ENCODE measurements around the gene KRT33A. TPM values are rescaled to one million over a fixed set of nuclear protein-coding genes. Genes with fewer than 3 reads are reported as not detected.
"Not testable (repeated sequence)": the region's sequence is repeated elsewhere in the genome, so short reads cannot be mapped to it uniquely, and the experiment has no call there.

The KRT33A gene
- total RNA-seq, 1 donor from 2014 or later, result 0.92 TPM

- no peak for ATAC-seq
These were observed 9.8 kb upstream of the KRT33A start for GRCh38 chr17:41360296-41360995.

- ATAC-seq, result no peak
These were observed 3.9 kb upstream of the KRT33A start for GRCh38 chr17:41354536-41354935.

GRCh38 chr17:41352597-41353366, 2.2 kb upstream of the KRT33A start:
- no peak for ATAC-seq

- no peak for ATAC-seq
These were observed 549 bp upstream of the KRT33A start for GRCh38 chr17:41351177-41351576.

GRCh38 chr17:41347869-41348760, 2.5 kb downstream of the KRT33A start:
- ATAC-seq, result peak; percentile 90

- ATAC-seq, result not testable (repeated sequence)
These were observed 4.2 kb downstream of the KRT33A start for GRCh38 chr17:41346421-41346820.

GRCh38 chr17:41345992-41346391, 4.6 kb downstream of the KRT33A start:
- ATAC-seq, result no peak

- no peak for ATAC-seq
These were observed 7.6 kb downstream of the KRT33A start for GRCh38 chr17:41343029-41343428.

- no peak for ATAC-seq
These were observed 9.4 kb downstream of the KRT33A start for GRCh38 chr17:41340934-41341861.

GRCh38 chr17:41340494-41340893, 10.1 kb downstream of the KRT33A start:
- no peak for ATAC-seq

- ATAC-seq, result peak; percentile 34
These were observed 11.0 kb downstream of the KRT33A start for GRCh38 chr17:41339571-41340172.

- ATAC-seq, result peak; percentile 75
These were observed 11.6 kb downstream of the KRT33A start for GRCh38 chr17:41338961-41339485.

- no peak for ATAC-seq
These were observed 14.9 kb downstream of the KRT33A start for GRCh38 chr17:41335747-41336146.

GRCh38 chr17:41334385-41335305, 16.0 kb downstream of the KRT33A start:
- ATAC-seq, result no peak

GRCh38 chr17:41333836-41334235, 16.8 kb downstream of the KRT33A start:
- ATAC-seq, result no peak

- no peak for ATAC-seq
These were observed 17.5 kb downstream of the KRT33A start for GRCh38 chr17:41333098-41333497.

- ATAC-seq, result no peak
These were observed 18.4 kb downstream of the KRT33A start for GRCh38 chr17:41332239-41332638.

GRCh38 chr17:41331606-41332005, 19.0 kb downstream of the KRT33A start:
- ATAC-seq, result no peak

- ATAC-seq, result peak; percentile 62
These were observed 21.2 kb downstream of the KRT33A start for GRCh38 chr17:41329279-41329948.

All from esophagus mucosa (tissue), 1 donor.